Hepatocyte (in vitro differentiated cells): ENCODE data around the gene CENPA.

Source experiments
- CTCF ChIP-seq: fragments of 200-600 bp; sonication (generic); IDR thresholded peaks from 2 replicates; pipeline ENCODE4 v1.5.1; 2016; ENCODE audit warnings: antibody characterized with exemption, mild to moderate bottlenecking; ENCODE audit not compliant: poor library complexity
- EZH2 ChIP-seq: fragments of 200-600 bp; sonication (generic); IDR thresholded peaks from 2 replicates; pipeline ENCODE4 v1.6.1; 2016; ENCODE audit warnings: antibody characterized with exemption, mild to moderate bottlenecking, borderline replicate concordance

GRCh38 chr2:26763019-26763418, 22.8 kb upstream of the CENPA start:
- TF ChIP-seq CTCF (no peak), EZH2 (no peak)
